Fibroblast of upper back skin (primary cell): ENCODE data around the gene RPUSD3.
"Not testable (repeated sequence)": the region's sequence is repeated elsewhere in the genome, so short reads cannot be mapped to it uniquely, and the experiment has no call there.

ENCODE experiments used
- DNase-seq: peaks from one replicate; pipeline ENCODE4 v3.0.0-alpha.2; 2013

The RPUSD3 gene

GRCh38 chr3:9843715-9844438 is at the start of gene RPUSD3:
RPUSD3 (minus strand) TSS chr3:9844008; CDS start chr3:9843990, 18 bp downstream.
- peak; percentile 95 for DNase-seq

GRCh38 chr3:9891072-9891622 is 47.3 kb upstream of the RPUSD3 start:
- DNase-seq: no peak

DNA sequence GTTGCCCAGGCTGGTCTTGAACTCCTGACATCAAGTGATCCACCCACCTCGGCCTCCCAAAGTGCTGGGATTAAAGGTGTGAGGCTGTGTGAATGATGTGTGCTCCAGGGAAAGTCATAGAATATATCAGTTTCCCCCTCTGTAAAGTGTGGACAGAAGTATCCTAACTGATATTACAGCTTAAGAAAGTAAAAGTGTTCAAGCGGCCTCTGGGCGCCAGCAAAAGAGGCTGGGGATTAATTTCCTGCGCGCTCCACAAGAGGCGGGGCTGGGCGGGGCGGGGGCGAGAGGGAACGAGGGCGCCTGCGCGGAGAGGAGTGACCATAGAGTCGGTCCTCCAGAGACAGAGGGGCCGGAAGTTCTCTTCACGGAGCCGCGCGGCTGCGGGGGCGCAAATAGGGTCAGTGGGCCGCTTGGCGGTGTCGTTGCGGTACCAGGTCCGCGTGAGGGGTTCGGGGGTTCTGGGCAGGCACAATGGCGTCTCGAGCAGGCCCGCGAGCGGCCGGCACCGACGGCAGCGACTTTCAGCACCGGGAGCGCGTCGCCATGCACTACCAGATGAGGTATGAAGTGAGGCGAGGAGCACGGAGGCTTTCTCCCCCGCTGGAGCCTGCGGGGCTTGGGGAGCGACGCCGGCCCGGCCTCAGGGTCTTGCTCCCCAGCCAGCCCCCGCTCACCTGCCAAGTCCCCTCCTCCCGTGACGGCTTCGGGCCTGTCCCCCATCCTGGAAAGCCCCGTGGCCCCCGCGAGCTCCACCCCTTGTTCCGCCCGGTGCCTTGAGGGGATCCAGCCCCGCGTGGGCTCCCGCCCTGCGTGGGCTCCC is 46.7 kb upstream of the RPUSD3 start, which contains the start of gene JAGN1:
TSS of gene JAGN1 (plus strand) at position 362 of the 823 bp plus-strand sequence. CDS start at position 475, 113 bp downstream.
- peak; percentile 86 for DNase-seq

DNA sequence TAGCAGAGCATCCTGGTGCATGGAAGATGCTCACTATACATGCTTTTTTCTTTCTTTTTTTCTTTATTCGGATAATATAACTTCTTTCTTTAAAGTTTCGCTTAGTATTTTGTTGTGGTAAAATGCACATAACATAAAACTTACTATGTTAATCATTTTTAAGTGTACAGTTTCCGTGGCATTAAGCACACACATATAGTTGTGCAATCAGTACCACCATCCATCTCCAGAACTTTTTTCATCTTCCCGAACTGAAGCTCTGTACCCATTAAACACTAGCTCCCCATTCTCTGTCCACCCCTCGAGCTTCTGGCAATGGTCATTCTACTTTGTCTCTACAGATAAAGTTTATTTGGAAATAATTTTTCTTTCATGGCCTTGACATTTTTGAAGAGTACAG is 45.6 kb upstream of the RPUSD3 start:
- no peak for DNase-seq

DNA sequence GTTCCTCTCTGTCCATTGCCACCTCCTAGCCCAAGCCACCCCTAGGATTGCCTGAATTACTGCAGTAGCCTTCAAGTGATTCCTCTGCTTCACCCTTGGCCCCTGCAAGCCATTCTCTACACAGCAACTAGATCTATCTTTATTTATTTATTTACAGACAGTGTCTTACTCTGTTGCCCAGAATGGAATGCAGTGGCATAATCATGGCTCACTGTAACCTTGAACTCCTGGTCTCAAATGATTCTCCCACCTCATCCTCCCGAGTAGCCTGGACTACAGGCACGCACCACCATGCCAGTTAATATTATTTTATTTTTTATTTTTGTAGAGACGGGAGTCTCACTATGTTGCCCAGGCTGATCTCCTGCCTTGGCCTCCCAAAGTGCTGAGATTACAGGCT is 44.7 kb upstream of the RPUSD3 start:
- no peak for DNase-seq

DNA sequence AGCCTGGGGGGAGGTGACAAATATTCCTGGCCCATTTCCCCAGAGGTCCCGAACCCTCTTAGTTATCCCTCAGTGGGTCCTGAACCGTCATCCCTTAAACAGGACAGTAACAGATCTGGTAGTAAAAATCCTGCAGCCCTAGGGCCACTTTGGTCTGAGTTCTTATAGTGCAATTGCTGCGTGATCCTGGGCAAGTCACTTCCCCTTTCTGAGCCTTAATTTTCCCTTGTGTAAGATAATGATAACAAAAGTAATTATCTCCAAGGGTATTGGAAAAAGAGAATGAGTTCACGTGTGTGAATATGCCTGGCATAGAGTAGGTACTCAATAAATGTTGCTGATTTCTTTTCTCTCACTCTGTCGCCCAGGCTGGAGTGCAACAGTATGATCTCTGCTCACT is 43.7 kb upstream of the RPUSD3 start:
- DNase-seq: no peak

- no peak for DNase-seq
These were observed 42.5 kb upstream of the RPUSD3 start for GRCh38 chr3:9886328-9886727.

- peak; percentile 88 for DNase-seq
These were observed 40.9 kb upstream of the RPUSD3 start for GRCh38 chr3:9884555-9885165.

DNA sequence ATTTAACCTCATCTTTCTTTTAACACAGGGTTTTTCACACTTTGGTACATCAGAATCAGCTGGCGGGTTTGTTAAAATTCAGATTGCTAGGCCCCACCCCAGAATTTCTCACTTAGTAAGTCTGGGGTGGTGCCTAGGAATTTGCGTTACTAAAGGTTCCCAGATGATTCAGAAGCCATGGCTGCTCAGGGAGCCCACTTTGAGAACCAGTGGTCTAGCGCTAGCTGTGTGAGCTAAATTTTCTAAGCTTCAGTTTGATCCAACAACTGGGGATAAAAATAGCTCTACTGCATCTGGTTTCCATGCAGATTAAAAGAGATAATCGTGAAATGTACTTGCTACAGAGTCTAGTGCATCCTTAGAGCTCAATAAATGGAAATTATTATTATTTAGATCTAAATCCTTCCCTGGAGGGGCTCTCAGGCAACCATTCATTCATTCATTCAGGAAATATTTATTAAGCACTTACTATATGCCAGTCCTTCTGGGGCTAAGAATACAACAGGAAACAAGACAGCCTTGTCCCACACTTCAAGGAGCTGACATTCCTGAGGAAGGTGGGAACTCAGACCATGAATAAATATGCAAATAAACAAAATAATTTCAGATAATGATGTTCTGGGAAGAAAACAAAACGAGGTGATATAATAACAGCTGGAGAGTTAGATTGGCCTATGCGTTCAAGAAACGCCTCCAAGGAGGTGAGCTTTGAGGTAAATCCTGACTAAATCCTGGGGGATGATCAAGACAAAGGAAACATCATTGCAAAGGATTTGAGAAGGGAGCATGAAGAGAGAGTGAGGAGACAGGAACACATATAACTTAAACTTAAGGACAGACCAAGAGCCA is 40.1 kb upstream of the RPUSD3 start:
- DNase-seq: peak; percentile 64

GRCh38 chr3:9881441-9881840 is 37.6 kb upstream of the RPUSD3 start:
- DNase-seq: no peak

- no peak for DNase-seq
These were observed 36.2 kb upstream of the RPUSD3 start, which contains the start of gene CIDEC for GRCh38 chr3:9879830-9880549. CIDEC (minus strand) TSS chr3:9880253; CDS start chr3:9878486, 1,767 bp downstream.

- DNase-seq: no peak
These were observed 34.9 kb upstream of the RPUSD3 start for GRCh38 chr3:9878700-9879099.

GRCh38 chr3:9876991-9877390 is 33.2 kb upstream of the RPUSD3 start:
- no peak for DNase-seq

DNA sequence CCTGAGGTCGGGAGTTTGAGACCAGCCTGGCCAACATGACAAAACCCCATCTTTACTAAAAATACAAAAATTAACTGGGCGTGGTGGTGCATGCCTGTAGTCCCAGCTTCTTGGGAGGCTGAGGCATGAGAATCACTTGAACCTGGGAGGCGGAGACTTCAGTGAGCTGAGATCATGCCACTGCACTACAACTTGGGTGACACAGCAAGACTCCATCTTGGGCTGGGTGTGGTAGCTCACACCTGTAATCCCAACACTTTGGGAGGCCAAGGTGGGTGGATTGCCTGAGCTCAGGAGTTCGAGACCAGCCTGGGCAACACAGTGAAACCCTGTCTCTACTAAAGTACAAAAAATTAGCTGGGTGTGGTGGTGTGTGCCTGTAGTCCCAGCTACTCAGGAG is 32.4 kb upstream of the RPUSD3 start:
- not testable (repeated sequence) for DNase-seq

DNA sequence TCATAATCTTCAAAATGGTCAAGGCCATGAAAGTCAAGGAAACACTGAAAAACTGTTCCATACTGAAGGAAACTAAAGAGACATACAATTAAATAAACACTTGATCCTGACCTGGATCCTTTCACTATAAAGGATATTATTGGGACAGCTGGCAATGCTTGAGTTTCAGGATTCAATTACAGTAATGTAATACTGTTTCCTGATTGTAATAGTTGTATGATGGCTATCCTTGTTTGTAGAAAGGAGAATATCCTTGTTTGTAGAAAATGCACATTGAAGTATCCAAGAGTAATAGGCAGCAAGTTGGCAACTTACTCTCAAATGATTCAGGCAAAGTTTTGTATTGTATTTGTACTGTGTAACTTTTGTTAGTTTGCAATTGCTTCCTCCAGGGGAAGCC is 31.6 kb upstream of the RPUSD3 start:
- DNase-seq: no peak

DNA sequence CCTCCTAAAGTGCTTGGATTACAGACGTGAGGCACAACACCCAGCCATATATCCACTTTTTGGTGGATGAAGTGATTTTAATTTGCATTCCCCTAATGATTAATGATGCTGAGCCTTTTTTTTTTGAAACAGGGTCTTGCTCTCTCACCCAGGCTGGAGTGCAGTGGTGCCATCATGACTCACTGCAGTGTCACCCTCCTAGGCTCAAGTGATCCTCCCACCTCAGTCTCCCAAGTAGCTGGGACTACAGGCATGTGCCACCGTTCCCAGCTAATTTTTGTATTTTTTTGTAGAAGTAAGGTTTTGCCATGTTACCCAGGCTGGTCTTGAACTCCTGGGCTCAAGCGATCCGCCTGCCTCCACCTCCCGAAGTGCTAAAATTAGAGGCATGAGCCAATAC is 28.3 kb upstream of the RPUSD3 start:
- DNase-seq: not testable (repeated sequence)

- DNase-seq: peak; percentile 85
These were observed 27.2 kb upstream of the RPUSD3 start for GRCh38 chr3:9870978-9871377.

GRCh38 chr3:9869955-9870354 is 26.1 kb upstream of the RPUSD3 start:
- DNase-seq: no peak

- no peak for DNase-seq
These were observed 23.3 kb upstream of the RPUSD3 start for GRCh38 chr3:9867106-9867505.

DNA sequence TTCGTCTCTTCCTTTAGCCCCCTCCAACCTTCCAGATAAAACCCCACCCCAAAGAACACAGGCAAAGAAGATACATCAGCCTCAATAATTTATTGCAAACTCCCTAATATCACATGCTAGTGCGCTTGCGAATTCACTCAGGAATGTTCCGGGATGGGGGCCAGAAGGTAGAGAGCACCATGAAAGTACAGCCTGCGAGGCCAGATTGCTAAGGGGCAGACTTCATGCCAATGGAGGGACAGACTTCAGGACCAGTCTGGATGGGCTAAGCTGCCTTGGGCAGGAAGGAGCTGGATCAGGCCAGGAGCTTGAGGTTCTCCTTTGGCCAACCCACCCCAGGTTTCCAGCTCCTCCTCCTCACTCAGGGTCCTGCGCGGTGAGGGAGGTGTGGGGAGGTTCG is 22.8 kb upstream of the RPUSD3 start:
- peak; percentile 77 for DNase-seq

GRCh38 chr3:9865125-9865637 is 21.4 kb upstream of the RPUSD3 start:
- not testable (repeated sequence) for DNase-seq
